ENCODE measurements around the gene RNF157. TPM values are rescaled to one million over a fixed set of nuclear protein-coding genes. Genes with fewer than 3 reads are reported as not detected.

RNF157 gene
- total RNA-seq, 1 donor from 2014 or later, result 3.1 TPM

- Mint-ChIP-seq H3K4me1 (peaks cover 48% of the 10 kb centered on the region), H3K4me3 (no peak overlapping the region), H3K27me3 (no peaks in the 10 kb centered on the region), H3K9me3 (no peaks in the 10 kb centered on the region), H3K36me3 (ENCODE audit: low read depth) (no peaks in the 10 kb centered on the region), H3K27ac (no peak overlapping the region)
- ChIA-PET CTCF (interaction anchor here (1.5 to 11.2 kb wide), 3 partner anchors 15 to 95 kb away, joined by 3 to 99 read pairs (median 8); no protein-coding TSS in a partner anchor), POLR2A (interaction anchor here (0.6 to 18.1 kb wide), 2 partner anchors 66 to 84 kb away, joined by 3 to 481 read pairs; partner anchors contain the start of gene UBALD2)
- intact Hi-C loops (cut with micrococcal nuclease), result loop anchor here (5.0 kb wide), 1 partner anchor 172 kb away; no protein-coding TSS in a partner anchor
- DNase-seq, result no peak
- ATAC-seq (ENCODE audit: low read depth), result no peak
- no peak for TF ChIP-seq CTCF (IDR thresholded peaks at IDR 0.05)
Measured at GRCh38 chr17:76184290-76184689, 56.0 kb downstream of the RNF157 start.

DNA sequence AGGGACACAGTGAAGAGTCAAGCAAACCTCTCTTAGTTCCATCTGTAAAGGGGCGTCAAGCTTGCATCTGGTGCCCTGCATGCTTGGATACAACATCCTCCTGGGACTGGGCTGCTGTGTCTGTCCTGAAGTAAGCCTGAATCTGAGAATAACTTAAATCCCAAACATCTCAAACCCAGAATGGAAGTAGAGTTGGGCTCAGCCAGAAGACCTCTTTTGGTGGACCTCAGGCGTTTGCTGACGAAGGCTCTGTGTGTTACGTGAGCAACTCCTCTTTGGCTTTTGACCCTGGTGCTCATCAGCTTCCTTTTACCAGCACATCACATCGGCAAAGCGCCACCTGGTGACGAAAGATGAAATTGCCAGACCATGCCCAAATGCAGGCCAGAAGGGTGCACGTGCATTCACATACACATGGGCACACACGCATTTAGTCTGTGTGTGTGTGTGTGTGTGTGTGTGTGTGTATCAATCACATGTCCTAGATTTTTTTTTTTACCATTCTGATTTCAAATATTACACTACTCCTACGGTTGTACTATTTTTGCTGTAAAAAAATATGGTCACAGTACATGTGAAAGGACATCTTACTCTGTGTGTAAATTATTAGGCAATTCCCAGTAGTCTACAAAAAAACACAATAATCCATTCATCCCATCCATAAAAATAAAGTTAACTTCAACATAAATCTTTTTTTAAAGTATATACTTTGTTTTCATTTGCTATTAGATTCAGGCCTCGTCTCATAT is 58.1 kb downstream of the RNF157 start:
- intact Hi-C loops (cut with micrococcal nuclease), result loop anchor here (1.0 to 5.0 kb wide), 5 partner anchors 42 to 170 kb away; no protein-coding TSS in a partner anchor
- H3K27me3 Mint-ChIP-seq, result no peaks in the 10 kb centered on the region
- DNase-seq, result peak; percentile 87
- ATAC-seq (ENCODE audit: low read depth), result peak; percentile 97
- peak; percentile 21 for TF ChIP-seq CTCF (IDR thresholded peaks at IDR 0.05)
- no peaks in the 10 kb centered on the region for H3K9me3 Mint-ChIP-seq
- H3K27ac Mint-ChIP-seq, result no peak overlapping the region
- ChIA-PET POLR2A (interaction anchor here (0.6 to 18.1 kb wide), 13 partner anchors 9 to 665 kb away, joined by 3 to 481 read pairs (median 4); partner anchors contain the start of genes PRPSAP1, UBALD2, UNK and WBP2), CTCF (interaction anchor here (0.6 to 11.2 kb wide), 34 partner anchors 9 to 1973 kb away, joined by 3 to 99 read pairs (median 3); partner anchors contain the start of genes FOXJ1 and UBALD2)
- H3K36me3 Mint-ChIP-seq (ENCODE audit: low read depth), result no peaks in the 10 kb centered on the region
- no peak overlapping the region for H3K4me3 Mint-ChIP-seq
- H3K4me1 Mint-ChIP-seq, result peaks cover 34% of the 10 kb centered on the region

DNA sequence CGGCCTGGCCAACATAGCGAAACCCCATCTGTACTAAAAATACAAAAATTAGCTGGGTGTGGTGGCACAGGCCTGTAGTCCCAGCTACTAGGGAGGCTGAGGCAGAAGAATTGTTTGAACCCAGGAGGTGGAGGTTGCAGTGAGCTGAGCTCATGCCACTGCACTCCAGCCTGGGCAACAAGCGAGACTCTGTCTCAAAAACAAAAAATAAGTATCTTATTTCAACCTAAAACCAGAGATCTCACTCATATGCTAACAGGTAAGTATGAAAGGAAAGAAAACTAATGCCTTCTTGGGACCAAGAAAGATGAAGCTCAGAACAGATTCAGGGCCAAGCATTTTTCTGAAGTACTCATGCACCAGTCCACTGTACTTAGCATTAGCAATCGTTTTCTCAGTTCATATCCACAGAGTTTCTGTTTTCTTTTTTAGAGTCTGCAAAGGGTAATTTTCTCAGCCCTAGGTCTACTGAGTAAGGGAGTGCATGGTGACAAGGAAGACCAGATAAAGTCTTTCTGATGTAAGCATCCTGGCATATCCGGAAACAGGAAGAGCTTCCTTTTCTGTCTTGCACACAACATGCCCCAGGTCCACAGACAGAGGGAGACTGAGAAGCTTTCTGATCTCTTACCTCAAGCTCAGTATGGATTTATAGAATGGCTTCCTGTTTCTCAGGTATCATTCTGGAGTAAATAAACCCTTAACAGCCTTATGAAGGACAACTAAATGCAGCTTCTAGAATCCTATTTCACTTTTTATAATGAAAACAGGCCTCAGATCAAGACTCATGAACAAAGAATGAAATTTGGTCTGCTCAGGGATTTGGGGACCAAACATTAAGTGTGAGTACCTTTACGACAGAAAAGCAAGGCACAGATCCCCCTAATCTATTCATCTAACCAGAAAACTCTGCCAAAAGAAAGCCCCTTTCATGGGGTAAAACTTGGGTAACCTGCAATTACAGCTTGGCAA is 60.5 kb downstream of the RNF157 start:
- Mint-ChIP-seq H3K4me1 (peaks cover 24% of the 10 kb centered on the region), H3K36me3 (ENCODE audit: low read depth) (no peaks in the 10 kb centered on the region), H3K27me3 (no peaks in the 10 kb centered on the region), H3K9me3 (no peaks in the 10 kb centered on the region), H3K4me3 (no peak overlapping the region), H3K27ac (peak overlapping the region; percentile 42)
- CTCF ChIA-PET, result interaction anchor here (0.6 to 11.2 kb wide), 14 partner anchors 11 to 278 kb away, joined by 3 to 99 read pairs (median 3); partner anchors contain the start of gene FOXJ1
- TF ChIP-seq CTCF (IDR thresholded peaks at IDR 0.05), result no peak
- ATAC-seq (ENCODE audit: low read depth) (no peak), DNase-seq (no peak)
- intact Hi-C loops (cut with micrococcal nuclease), result loop anchor here (5.0 kb wide), 1 partner anchor 167 kb away; no protein-coding TSS in a partner anchor
- POLR2A ChIA-PET, result interaction anchor here (0.5 to 18.1 kb wide), 8 partner anchors 10 to 436 kb away, joined by 3 to 481 read pairs (median 4); partner anchors contain the start of gene UBALD2

DNA sequence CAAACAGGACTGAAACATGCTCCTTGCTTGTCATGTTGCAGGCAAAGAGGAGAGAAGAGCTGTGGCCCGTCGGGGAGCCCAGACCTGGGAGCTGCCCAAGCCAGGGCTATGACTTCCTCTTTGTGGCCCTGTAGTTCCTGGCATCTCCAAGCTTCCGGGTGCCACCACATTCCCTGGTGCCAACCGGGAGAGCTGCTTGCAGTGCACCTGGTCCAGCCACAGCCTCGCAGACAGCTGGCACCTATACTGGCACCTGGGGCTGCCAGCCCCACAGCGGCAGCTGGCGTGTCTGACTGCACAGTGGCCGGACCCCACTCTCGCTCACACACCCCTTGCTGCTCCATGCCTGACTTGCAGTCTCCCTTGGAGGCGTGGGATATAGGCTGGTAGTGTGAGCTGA is 62.2 kb downstream of the RNF157 start:
- ChIA-PET POLR2A (interaction anchor here (1.0 to 18.1 kb wide), 2 partner anchors 40 to 90 kb away, joined by 4 to 481 read pairs; partner anchors contain the start of gene UBALD2), CTCF (interaction anchor here (0.6 to 11.2 kb wide), 3 partner anchors 32 to 224 kb away, joined by 4 to 99 read pairs (median 7); no protein-coding TSS in a partner anchor)
- no peak for TF ChIP-seq CTCF (IDR thresholded peaks at IDR 0.05)
- H3K36me3 Mint-ChIP-seq (ENCODE audit: low read depth), result no peaks in the 10 kb centered on the region
- ATAC-seq (ENCODE audit: low read depth), result no peak
- H3K27ac Mint-ChIP-seq, result no peak overlapping the region
- DNase-seq, result no peak
- H3K4me1 Mint-ChIP-seq, result peaks cover 17% of the 10 kb centered on the region
- H3K9me3 Mint-ChIP-seq, result no peaks in the 10 kb centered on the region
- H3K27me3 Mint-ChIP-seq, result no peaks in the 10 kb centered on the region
- intact Hi-C loops (cut with micrococcal nuclease), result no loop called here
- no peak overlapping the region for H3K4me3 Mint-ChIP-seq

Data from activated B cell treated with CpG ODN at 0.5 μM for 24 hours (primary cell).